Activated CD8-positive, alpha-beta T cell treated with anti-CD3 and anti-CD28 coated beads for 36 hours (primary cell): Measurements from ENCODE around the gene CAMTA1. TPM values are rescaled to one million over a fixed set of nuclear protein-coding genes. Genes with fewer than 3 reads are reported as not detected.

ENCODE experiments used
- ATAC-seq: fragments of 200-7000 bp; cut with Tn5 transposase; one replicate; pipeline ENCODE4 v1.10.0; 2021; ENCODE audit warnings: mild to moderate bottlenecking, moderate library complexity
- CTCF ChIA-PET: fragments of 350-600 bp; sonication (Branson Sonifier 250); formaldehyde crosslinking; loops from one replicate; lab custom pipeline; 2021; ENCODE audit warnings: antibody characterized with exemption; lab: Charles Lee
- POLR2A ChIA-PET: fragments of 350-600 bp; sonication (Branson Sonifier 250); formaldehyde crosslinking; loops from one replicate; lab custom pipeline; 2021; ENCODE audit warnings: antibody characterized with exemption; lab: Charles Lee
- DNase-seq: peaks from one replicate; pipeline ENCODE4 v3.0.0-alpha.2; 2020
- H3K27ac Mint-ChIP-seq: one replicate; pipeline ENCODE4 v1.8.0; 2021; ENCODE audit warnings: mild to moderate bottlenecking, mixed read lengths
- H3K27me3 Mint-ChIP-seq: one replicate; pipeline ENCODE4 v1.8.0; 2021; ENCODE audit warnings: mixed read lengths
- H3K36me3 Mint-ChIP-seq: one replicate; pipeline ENCODE4 v1.8.0; 2021; ENCODE audit warnings: low read depth, mixed read lengths
- H3K4me1 Mint-ChIP-seq: one replicate; pipeline ENCODE4 v1.8.0; 2021; ENCODE audit warnings: low read depth, mixed read lengths
- H3K4me3 Mint-ChIP-seq: one replicate; pipeline ENCODE4 v1.8.0; 2021; ENCODE audit warnings: mild to moderate bottlenecking, moderate library complexity, mixed read lengths
- H3K9me3 Mint-ChIP-seq: one replicate; pipeline ENCODE4 v1.8.0; 2021; ENCODE audit warnings: mixed read lengths
- CTCF ChIP-seq: fragments of 200-600 bp; IDR thresholded peaks from one replicate; pipeline ENCODE4 v1.8.0; 2022; ENCODE audit warnings: antibody characterized with exemption, mild to moderate bottlenecking
- intact Hi-C: fragments of 100-400 bp; cut with micrococcal nuclease; formaldehyde crosslinking; loops from one replicate; pipeline ENCODE4 v1.10.0; 2022
- total RNA-seq, 2 experiments: library from RNA; stranded (reverse); gene quantifications; one replicate each; pipeline ENCODE4 v1.2.3, GENCODE V29; 2021

CAMTA1 gene
- total RNA-seq, 2 experiments from 2014 or later = 67.7 to 70.9 TPM

- Mint-ChIP-seq H3K27ac (no peak overlapping the region), H3K4me1 (no peaks in the 10 kb centered on the region), H3K4me3 (no peak overlapping the region), H3K36me3 (no peaks in the 10 kb centered on the region), H3K27me3 (peaks cover 7% of the 10 kb centered on the region), H3K9me3 (no peaks in the 10 kb centered on the region)
- TF ChIP-seq CTCF = no peak
- DNase-seq = no peak
- no peak for ATAC-seq
- intact Hi-C loops = no loop called here
- CTCF ChIA-PET = no interaction called here
- POLR2A ChIA-PET = no interaction called here
These were observed 509.4 kb downstream of the CAMTA1 start for GRCh38 chr1:7294636-7295035.

GRCh38 chr1:7295946-7296345, 510.7 kb downstream of the CAMTA1 start:
- intact Hi-C loops = no loop called here
- H3K27ac Mint-ChIP-seq = no peak overlapping the region
- H3K27me3 Mint-ChIP-seq = peaks cover 10% of the 10 kb centered on the region
- POLR2A ChIA-PET = no interaction called here
- CTCF ChIA-PET = no interaction called here
- no peak for TF ChIP-seq CTCF
- H3K4me1 Mint-ChIP-seq = no peaks in the 10 kb centered on the region
- ATAC-seq (no peak), DNase-seq (no peak)
- H3K4me3 Mint-ChIP-seq = no peak overlapping the region
- no peaks in the 10 kb centered on the region for H3K36me3 Mint-ChIP-seq
- no peaks in the 10 kb centered on the region for H3K9me3 Mint-ChIP-seq

GRCh38 chr1:7296968-7297367, 511.7 kb downstream of the CAMTA1 start:
- no peak for TF ChIP-seq CTCF
- no peak for ATAC-seq
- no peaks in the 10 kb centered on the region for H3K36me3 Mint-ChIP-seq
- CTCF ChIA-PET = interaction anchor here (0.6 to 1.2 kb wide), 2 partner anchors 10 to 337 kb away, joined by 3 read pairs; no protein-coding TSS in a partner anchor
- H3K4me3 Mint-ChIP-seq = no peak overlapping the region
- peaks cover 10% of the 10 kb centered on the region for H3K27me3 Mint-ChIP-seq
- H3K27ac Mint-ChIP-seq = no peak overlapping the region
- POLR2A ChIA-PET = no interaction called here
- H3K9me3 Mint-ChIP-seq = no peaks in the 10 kb centered on the region
- no peaks in the 10 kb centered on the region for H3K4me1 Mint-ChIP-seq
- intact Hi-C loops = no loop called here
- no peak for DNase-seq

- Mint-ChIP-seq H3K36me3 (no peaks in the 10 kb centered on the region), H3K27me3 (peaks cover 10% of the 10 kb centered on the region), H3K27ac (no peak overlapping the region), H3K4me1 (no peaks in the 10 kb centered on the region), H3K9me3 (no peaks in the 10 kb centered on the region), H3K4me3 (no peak overlapping the region)
- TF ChIP-seq CTCF = no peak
- intact Hi-C loops = no loop called here
- CTCF ChIA-PET = no interaction called here
- POLR2A ChIA-PET = no interaction called here
- ATAC-seq (no peak), DNase-seq (no peak)
These were observed 512.9 kb downstream of the CAMTA1 start for GRCh38 chr1:7298145-7298544.

- no peak for TF ChIP-seq CTCF
- Mint-ChIP-seq H3K27ac (no peak overlapping the region), H3K4me3 (no peak overlapping the region), H3K9me3 (no peaks in the 10 kb centered on the region), H3K4me1 (no peaks in the 10 kb centered on the region), H3K27me3 (peaks cover 12% of the 10 kb centered on the region), H3K36me3 (no peaks in the 10 kb centered on the region)
- CTCF ChIA-PET = no interaction called here
- ATAC-seq = no peak
- POLR2A ChIA-PET = no interaction called here
- intact Hi-C loops = no loop called here
- no peak for DNase-seq
These were observed 513.5 kb downstream of the CAMTA1 start for GRCh38 chr1:7298749-7299151.
